GM12891 (cell line): ENCODE results near the gene RAB11FIP2.

ENCODE experiments used
- POLR2A ChIP-seq: IDR thresholded peaks from 2 replicates; pipeline ENCODE4 v1.6.1; 2011; ENCODE audit warnings: low read depth, low read length, control low read depth
- POLR2AphosphoS5 ChIP-seq: IDR thresholded peaks from 2 replicates; pipeline ENCODE4 v1.6.1; 2011; ENCODE audit warnings: low read depth, low read length, control low read depth
- POU2F2 ChIP-seq: IDR thresholded peaks from 2 replicates; pipeline ENCODE4 v1.6.1; 2011; ENCODE audit warnings: low read depth, mild to moderate bottlenecking, control low read depth, low read length, moderate library complexity
- TAF1 ChIP-seq: IDR thresholded peaks from 2 replicates; pipeline ENCODE4 v1.6.1; 2011; ENCODE audit warnings: low read depth, low read length, control low read depth

GRCh38 chr10:117993166-117993565 is 53.6 kb downstream of the RAB11FIP2 start:
- TF ChIP-seq POLR2AphosphoS5: no peak
- no peak for TF ChIP-seq POLR2A
- TF ChIP-seq POU2F2: no peak
- no peak for TF ChIP-seq TAF1
